ENCODE measurements around the gene ERGIC1. TPM values are rescaled to one million over a fixed set of nuclear protein-coding genes. Genes with fewer than 3 reads are reported as not detected.

Gene ERGIC1
- total RNA-seq, 1 experiment from 2014 or later: 77.0 TPM

- no peak overlapping the region for H2AK5ac ChIP-seq (ENCODE audit: insufficient read length, low read length)
- H3K4me1 ChIP-seq (ENCODE audit: insufficient read depth, low read length): no peaks in the 10 kb centered on the region
- Mint-ChIP-seq H3K9me3 (peaks cover 0 to 4% of the 10 kb centered on the region in 2 experiments; a peak in 2 of 5 replicates), H3K27me3 (ENCODE audit: low read depth) (no peaks in the 10 kb centered on the region), H3K27ac (0 out of 7 replicates have a peak overlapping the region, but pooled peaks of 2 of the 3 experiments have one; percentile 12 to 59), H3K4me3 (no peak overlapping the region), H3K4me1 (peaks cover 3 to 19% of the 10 kb centered on the region in 2 experiments), H3K36me3 (ENCODE audit: insufficient read depth in 1 of 3, low read depth in 3 of 3) (peaks cover 24 to 49% (median 42%) of the 10 kb centered on the region in 3 experiments)
- H2BK15ac ChIP-seq (ENCODE audit: low read depth, low read length): no peak overlapping the region
- H3K79me1 ChIP-seq (ENCODE audit: insufficient read depth, low read depth, low read length, poor library complexity, severe bottlenecking): peaks cover 6% of the 10 kb centered on the region
- no peak overlapping the region for H2BK20ac ChIP-seq (ENCODE audit: low read depth, low read length, poor library complexity, severe bottlenecking)
- no peak overlapping the region for H2BK12ac ChIP-seq (ENCODE audit: insufficient read length, low read depth, low read length)
- no peak overlapping the region for H2AFZ ChIP-seq (ENCODE audit: low read length)
- no peak overlapping the region for H3K56ac ChIP-seq (ENCODE audit: insufficient read length, low read depth, low read length)
- H3K27ac ChIP-seq (ENCODE audit: insufficient read length, low read depth, low read length): no peak overlapping the region
- no peaks in the 10 kb centered on the region for H3K23me2 ChIP-seq (ENCODE audit: insufficient read length, low read depth, low read length, poor library complexity, severe bottlenecking)
- H3K27me3 ChIP-seq (ENCODE audit: insufficient read depth, low read length): no peaks in the 10 kb centered on the region
- H4K20me1 ChIP-seq (ENCODE audit: control insufficient read depth, insufficient read depth, insufficient read length): peaks cover 3% of the 10 kb centered on the region
- H3K14ac ChIP-seq (ENCODE audit: insufficient read depth, low read length): no peak overlapping the region
- no peak overlapping the region for H3T11ph ChIP-seq (ENCODE audit: low read length)
- no peak overlapping the region for H4K5ac ChIP-seq (ENCODE audit: insufficient read length, low read depth, low read length)
- H4K8ac ChIP-seq (replicated peaks; ENCODE audit: insufficient read length, low read depth, low read length): no peak overlapping the region
- H3K9me3 ChIP-seq (ENCODE audit: control insufficient read depth, low read depth, low read length): no peaks in the 10 kb centered on the region
- no peak overlapping the region for H3K4me2 ChIP-seq (ENCODE audit: insufficient read depth, insufficient read length, low read length)
- H2BK120ac ChIP-seq (ENCODE audit: low read depth, low read length, poor library complexity, severe bottlenecking): no peak overlapping the region
- H3K23ac ChIP-seq (ENCODE audit: insufficient read length, low read depth, low read length): no peak overlapping the region
- no peak overlapping the region for H3K4ac ChIP-seq (ENCODE audit: low read depth, low read length)
- H3K9ac ChIP-seq (ENCODE audit: extremely low read depth, insufficient read length, low read length): no peak overlapping the region
- DNase-seq: no peak
- H4K91ac ChIP-seq (ENCODE audit: insufficient read length, low read depth, low read length): no peak overlapping the region
- WGBS (ENCODE audit: extremely low coverage, insufficient read length, low lambda C conversion rate): no CpG with 5 or more reads among the region's 6 CpGs
- no peak overlapping the region for H2BK5ac ChIP-seq (ENCODE audit: insufficient read length, low read length)
- H3K18ac ChIP-seq (ENCODE audit: insufficient read length, low read depth, low read length): no peak overlapping the region
- H3K79me2 ChIP-seq (ENCODE audit: insufficient read depth, low read length): no peaks in the 10 kb centered on the region
- TF ChIP-seq CTCF (conservative IDR thresholded peaks at IDR 0.05): no peak
Measured at GRCh38 chr5:172886476-172886875, 52.4 kb downstream of the ERGIC1 start.

Measured in H9 (cell line).